Kidney epithelial cell (primary cell): ENCODE measurements around the gene HEMK1. TPM values are rescaled to one million over a fixed set of nuclear protein-coding genes. Genes with fewer than 3 reads are reported as not detected.

Experiments
- DNase-seq: peaks from one replicate; pipeline ENCODE4 v3.0.0-alpha.2; 2010; ENCODE audit warnings: low read depth
- H3K27me3 ChIP-seq: 2 replicates; pipeline ENCODE4 v1.6.0; 2011; ENCODE audit warnings: low read length; ENCODE audit not compliant: control insufficient read depth, insufficient read depth
- H3K36me3 ChIP-seq: 2 replicates; pipeline ENCODE4 v1.5.1; 2011; ENCODE audit warnings: low read length; ENCODE audit not compliant: control insufficient read depth, insufficient read depth
- H3K4me3 ChIP-seq: 2 replicates; pipeline ENCODE4 v1.5.1; 2011; ENCODE audit warnings: low read depth, mild to moderate bottlenecking, control low read depth, low read length
- total RNA-seq: library from RNA; depleted of rRNA; stranded (reverse); fragments of >200 nt; gene quantifications from 2 replicates; pipeline ENCODE4 v1.2.3, GENCODE V29; 2015
- TF ChIP-seq, protein P1 (sequence below): IDR thresholded peaks from 2 replicates; pipeline ENCODE4 v1.5.1; 2011; ENCODE audit warnings: mild to moderate bottlenecking, moderate library complexity, low read length, control low read depth, inconsistent platforms; ENCODE audit not compliant: insufficient read depth, poor library complexity, severe bottlenecking

HEMK1 gene
- total RNA-seq, 1 donor from 2014 or later: 15.6 TPM

DNA sequence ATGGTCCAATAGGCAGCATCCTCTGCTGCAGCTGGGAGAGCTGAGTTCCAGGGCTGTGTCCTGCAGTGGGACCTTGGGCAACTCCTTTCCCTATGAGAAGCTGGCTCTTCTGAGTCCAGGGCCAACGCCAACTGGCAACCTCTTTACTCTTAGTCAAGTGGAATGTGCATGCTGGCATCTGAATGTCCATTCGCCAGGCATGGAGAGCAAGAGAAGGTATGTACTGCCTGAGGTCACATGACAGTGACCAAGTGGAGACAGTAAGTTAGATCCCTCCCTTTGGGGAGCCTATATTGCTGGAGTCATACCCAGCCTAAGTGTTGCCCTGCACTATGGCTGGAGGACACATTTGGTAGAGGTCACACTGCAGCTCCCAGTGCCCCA lies 12.1 kb downstream of the HEMK1 start:
- H3K36me3 ChIP-seq: no peaks in the 10 kb centered on the region
- no peak overlapping the region for H3K4me3 ChIP-seq
- no peak for DNase-seq
- TF ChIP-seq, protein P1, sequence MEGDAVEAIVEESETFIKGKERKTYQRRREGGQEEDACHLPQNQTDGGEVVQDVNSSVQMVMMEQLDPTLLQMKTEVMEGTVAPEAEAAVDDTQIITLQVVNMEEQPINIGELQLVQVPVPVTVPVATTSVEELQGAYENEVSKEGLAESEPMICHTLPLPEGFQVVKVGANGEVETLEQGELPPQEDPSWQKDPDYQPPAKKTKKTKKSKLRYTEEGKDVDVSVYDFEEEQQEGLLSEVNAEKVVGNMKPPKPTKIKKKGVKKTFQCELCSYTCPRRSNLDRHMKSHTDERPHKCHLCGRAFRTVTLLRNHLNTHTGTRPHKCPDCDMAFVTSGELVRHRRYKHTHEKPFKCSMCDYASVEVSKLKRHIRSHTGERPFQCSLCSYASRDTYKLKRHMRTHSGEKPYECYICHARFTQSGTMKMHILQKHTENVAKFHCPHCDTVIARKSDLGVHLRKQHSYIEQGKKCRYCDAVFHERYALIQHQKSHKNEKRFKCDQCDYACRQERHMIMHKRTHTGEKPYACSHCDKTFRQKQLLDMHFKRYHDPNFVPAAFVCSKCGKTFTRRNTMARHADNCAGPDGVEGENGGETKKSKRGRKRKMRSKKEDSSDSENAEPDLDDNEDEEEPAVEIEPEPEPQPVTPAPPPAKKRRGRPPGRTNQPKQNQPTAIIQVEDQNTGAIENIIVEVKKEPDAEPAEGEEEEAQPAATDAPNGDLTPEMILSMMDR: no peak
- no peaks in the 10 kb centered on the region for H3K27me3 ChIP-seq

DNA sequence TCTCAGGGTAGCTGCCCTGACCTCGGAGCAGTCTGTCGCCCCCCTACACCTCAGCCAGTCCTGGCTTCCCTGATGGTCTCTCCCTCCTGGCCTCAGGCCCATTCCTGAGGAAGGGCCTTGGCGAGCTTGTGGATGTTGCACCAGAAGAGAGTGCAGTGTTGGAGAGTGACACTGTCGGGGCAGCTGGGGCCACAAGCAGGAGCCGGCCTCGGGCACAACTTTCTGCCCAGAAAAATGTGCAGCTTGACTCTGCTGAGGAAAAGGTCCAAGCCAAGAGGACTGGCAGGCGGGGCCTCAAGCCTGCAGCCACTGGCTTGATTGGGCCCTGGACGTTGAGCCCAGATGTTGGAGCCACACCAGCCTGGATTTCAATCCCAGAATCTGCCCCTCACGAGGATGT lies 12.8 kb downstream of the HEMK1 start:
- TF ChIP-seq, protein P1: no peak
- no peak for DNase-seq
- H3K27me3 ChIP-seq: no peaks in the 10 kb centered on the region
- H3K36me3 ChIP-seq: no peaks in the 10 kb centered on the region
- no peak overlapping the region for H3K4me3 ChIP-seq

DNA sequence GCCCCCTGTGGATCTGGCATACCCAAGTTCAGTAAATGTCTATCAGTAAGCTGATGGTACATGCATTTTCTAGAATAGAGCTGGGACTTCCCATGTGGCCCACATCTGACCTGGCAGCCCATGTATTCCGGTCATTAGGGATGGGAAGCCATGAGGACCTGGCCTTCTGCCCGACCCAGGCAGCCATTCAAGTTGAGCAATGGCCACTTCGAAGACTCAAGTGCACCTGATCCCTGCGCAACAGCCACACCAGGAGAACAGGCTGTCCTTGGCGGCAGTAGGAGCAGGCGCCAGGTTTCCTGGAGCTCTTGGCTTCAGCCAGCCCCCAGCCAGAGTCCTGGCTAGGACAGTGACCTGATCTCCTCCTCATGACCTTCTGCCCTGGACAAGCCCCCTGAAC lies 14.6 kb downstream of the HEMK1 start:
- TF ChIP-seq, protein P1: no peak
- Histone ChIP-seq H3K36me3 (no peaks in the 10 kb centered on the region), H3K4me3 (no peak overlapping the region), H3K27me3 (no peaks in the 10 kb centered on the region)
- DNase-seq: no peak

DNA sequence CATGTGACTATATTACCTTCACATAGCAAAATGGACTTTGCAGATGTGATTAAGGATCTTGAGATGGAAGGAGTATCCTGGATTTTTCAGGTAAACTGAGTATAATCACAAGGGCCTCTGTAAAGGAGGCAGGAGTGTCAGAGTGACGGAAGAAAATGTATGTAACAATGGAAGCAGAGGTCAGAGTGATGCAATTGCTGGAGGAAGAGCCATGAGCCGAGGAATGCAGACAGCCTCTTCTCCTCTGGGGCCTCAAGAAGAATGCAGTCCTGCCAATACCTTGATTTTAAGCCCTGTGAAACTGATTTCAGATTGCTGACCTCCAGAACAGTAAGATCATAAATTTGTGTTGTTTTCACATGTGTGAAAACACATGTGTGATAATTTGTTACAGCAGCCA lies 15.1 kb downstream of the HEMK1 start:
- Histone ChIP-seq H3K4me3 (no peak overlapping the region), H3K36me3 (no peaks in the 10 kb centered on the region), H3K27me3 (no peaks in the 10 kb centered on the region)
- DNase-seq: no peak
- TF ChIP-seq, protein P1: no peak

DNA sequence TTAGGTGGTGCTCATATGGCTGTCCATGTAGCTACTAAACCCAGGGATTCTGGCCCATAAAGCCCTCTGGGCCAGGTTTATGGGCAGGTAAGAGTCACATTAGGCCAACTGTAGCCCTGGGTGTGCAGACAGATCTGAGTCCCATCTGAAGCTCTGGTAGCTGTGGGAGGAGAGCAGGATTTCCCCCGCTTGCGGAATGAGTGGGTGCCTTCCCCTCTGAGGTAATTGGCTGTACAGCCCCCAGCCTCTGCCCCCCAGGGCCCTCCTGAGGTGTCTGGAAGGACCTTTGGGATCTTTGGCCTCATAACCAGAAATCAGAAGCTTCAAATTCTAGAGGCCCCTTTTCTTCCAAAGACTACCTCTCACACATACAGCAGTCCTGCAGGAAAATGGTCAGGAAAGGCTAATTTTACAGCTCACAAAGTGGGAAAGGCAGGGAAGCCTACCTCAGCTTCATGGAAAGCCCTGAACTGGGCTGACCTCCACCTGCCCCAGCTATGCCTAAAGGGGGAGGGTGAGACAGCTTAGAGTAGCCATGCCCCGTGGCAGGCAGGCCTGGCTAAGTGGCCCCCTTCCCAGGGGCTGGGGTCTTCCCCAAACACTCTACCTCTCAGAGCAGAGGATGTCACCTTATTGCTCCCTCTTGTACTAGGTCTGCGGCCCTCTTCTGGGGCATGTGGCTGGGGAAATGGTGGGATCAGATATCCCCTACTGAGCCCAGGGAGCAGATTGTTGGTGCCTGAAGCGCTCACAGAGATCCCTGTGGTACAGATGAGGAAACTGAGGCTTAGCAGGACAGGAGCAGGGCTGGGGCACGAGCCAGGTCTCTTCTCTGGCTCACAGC lies 16.8 kb downstream of the HEMK1 start:
- H3K27me3 ChIP-seq: no peaks in the 10 kb centered on the region
- no peak overlapping the region for H3K4me3 ChIP-seq
- TF ChIP-seq, protein P1: no peak
- no peak for DNase-seq
- H3K36me3 ChIP-seq: no peaks in the 10 kb centered on the region

DNA sequence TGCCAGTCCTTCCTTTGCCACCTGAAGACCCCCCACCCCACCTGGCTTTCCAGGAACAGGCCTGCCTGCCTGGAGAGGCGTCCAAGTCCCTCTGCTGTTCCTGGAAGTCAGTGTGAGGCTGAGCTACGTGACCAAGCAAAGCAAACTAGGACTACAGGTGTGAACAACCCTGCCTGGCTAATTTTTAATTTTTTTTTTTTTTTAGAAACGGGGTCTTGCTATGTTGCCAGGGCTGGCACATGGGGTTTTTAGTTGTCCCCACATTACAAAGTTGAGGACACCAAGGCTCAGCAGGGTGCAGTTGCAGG lies 17.4 kb downstream of the HEMK1 start:
- Histone ChIP-seq H3K27me3 (no peaks in the 10 kb centered on the region), H3K4me3 (no peak overlapping the region), H3K36me3 (no peaks in the 10 kb centered on the region)
- DNase-seq: no peak
- TF ChIP-seq, protein P1: no peak
